ENCODE data around the gene TRIL.

Gene TRIL

GRCh38 chr7:28939367-28939766, 18.8 kb downstream of the TRIL start:
- DNase-seq, result no peak

GRCh38 chr7:28937619-28938018, 20.5 kb downstream of the TRIL start:
- DNase-seq, result no peak

DNA sequence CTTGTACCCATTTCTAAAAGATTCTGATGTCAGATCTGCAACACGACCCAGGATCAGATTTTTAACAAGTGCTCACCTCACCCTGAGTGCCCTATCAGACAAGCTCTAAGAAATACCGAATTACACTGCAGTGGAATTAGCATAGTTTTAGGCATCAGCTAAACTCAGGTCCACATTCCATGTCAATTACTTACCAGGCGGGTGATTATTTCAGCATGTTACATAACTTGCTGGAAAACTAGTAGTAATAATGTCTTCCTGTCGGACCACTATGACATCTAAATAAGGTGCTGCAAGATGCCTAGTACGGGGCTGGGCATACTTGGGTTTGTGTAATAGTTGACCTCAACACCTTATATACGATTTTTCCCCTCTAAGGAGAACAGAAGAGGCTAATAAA, 21.0 kb downstream of the TRIL start:
- peak; percentile 52 for DNase-seq

- DNase-seq, result peak; percentile 32
These were observed 24.2 kb downstream of the TRIL start for GRCh38 chr7:28933846-28934320.

DNA sequence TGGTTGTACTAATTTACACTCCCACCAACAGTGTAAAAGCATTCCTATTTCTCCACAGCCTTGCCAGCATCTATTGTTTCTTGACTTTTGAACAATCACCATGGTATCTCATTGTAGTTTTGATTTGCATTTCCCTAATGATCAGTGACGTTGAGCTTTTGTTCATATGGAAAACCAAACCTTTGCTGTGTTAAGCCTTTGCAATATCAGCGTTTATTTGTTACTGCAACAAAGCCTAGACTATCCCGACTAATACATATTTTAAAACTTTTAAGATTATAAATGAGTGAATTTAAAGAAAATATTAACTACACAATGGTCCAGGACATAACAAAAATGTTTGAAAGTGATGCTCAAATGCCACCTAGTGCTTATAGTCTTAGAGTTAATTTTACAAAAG, 26.6 kb downstream of the TRIL start:
- no peak for DNase-seq

- peak; percentile 87 for DNase-seq
These were observed 31.1 kb downstream of the TRIL start for GRCh38 chr7:28926871-28927597.

- peak; percentile 71 for DNase-seq
These were observed 35.4 kb downstream of the TRIL start for GRCh38 chr7:28922624-28923331.

DNA sequence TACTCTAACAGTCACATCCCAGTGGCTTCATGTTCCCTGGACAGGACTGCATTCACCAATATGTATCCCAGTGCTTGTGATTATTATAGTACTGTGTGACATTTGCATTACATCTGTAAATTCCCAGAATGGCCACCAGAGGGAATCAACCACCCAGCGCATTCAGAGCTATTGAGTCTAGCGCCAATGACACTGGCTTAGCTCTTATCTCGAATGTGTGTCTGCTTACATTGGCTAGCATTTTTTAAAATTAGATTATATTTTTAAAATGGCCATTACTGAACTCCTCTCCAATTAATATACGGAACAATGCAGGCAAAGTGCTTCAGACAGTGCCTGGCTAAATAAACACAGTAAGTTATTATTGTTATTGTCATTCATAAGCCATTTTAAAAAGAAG, 36.3 kb downstream of the TRIL start:
- DNase-seq, result peak; percentile 68

- DNase-seq, result no peak
These were observed 37.7 kb downstream of the TRIL start for GRCh38 chr7:28920424-28920823.

DNA sequence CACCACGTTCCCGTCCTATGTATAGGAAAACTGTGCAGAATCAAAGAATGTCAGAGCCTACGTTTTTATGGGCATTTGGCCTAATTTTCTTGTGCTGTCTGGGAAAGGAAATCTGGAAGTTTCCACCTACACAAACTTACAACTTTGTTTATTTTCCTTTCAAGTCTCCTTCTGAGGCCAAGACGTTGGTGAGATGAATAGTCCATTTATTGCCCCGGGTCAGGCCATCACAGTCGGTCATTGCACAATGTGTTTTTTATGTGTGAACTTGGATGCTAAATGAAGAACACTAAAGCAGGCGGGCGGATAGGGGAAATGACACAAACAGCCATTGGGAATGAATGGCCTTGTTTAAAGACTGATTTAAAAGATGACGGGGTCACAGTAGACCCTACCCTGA, 38.6 kb downstream of the TRIL start:
- DNase-seq, result no peak

DNA sequence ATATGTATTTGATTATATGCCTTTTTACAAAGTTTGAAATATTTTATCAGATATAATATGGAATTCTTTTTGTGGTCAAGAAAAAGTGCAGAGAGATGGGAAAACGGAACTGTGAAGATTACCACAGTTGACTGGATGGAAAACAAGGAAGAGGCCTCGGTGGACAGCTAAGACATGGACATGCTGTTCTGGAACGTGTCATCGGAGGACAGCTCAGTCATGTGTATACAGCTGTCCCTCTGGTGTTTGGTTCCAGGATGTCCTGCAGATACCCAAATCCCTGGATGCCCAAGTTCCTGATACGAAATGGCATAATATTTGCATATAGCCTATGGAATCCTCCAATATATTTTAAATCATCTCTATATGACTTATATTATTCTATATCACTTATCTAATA, 49.4 kb downstream of the TRIL start:
- no peak for DNase-seq

GRCh38 chr7:28905464-28905863, 52.7 kb downstream of the TRIL start:
- no peak for DNase-seq

GRCh38 chr7:28904578-28905048, 53.5 kb downstream of the TRIL start:
- no peak for DNase-seq

- no peak for DNase-seq
These were observed 54.2 kb downstream of the TRIL start for GRCh38 chr7:28903730-28904577.
